ENCODE results near the gene SF3B6.
"Not testable (repeated sequence)": the region's sequence is repeated elsewhere in the genome, so short reads cannot be mapped to it uniquely, and the experiment has no call there.

Gene SF3B6

DNA sequence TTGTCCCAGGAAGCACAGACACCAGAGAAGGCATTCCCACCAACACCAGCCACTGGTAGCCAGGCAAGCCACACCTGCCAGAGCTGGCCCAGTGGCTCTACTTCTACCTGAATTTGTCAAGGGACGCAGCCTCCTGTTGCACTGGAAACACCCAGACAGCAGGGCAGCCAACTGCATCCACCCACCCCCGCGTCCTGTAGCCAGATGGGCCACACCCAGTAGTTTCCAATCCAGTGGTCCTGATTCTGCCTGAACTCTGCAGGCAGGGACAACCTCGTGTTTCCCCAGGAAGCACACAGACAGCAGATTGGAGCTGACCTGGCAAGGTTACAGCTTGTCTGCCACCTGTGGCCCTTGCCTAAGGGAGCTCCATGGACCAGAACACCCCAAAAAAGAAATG is 28.8 kb upstream of the SF3B6 start:
- peak overlapping the region; percentile 35 for H3K27ac Mint-ChIP-seq
- no peaks in the 10 kb centered on the region for H3K4me1 Mint-ChIP-seq
- peaks cover 12% of the 10 kb centered on the region for H3K36me3 Mint-ChIP-seq
- no peaks in the 10 kb centered on the region for H3K27me3 Mint-ChIP-seq
- peaks cover 14% of the 10 kb centered on the region for H3K9me3 Mint-ChIP-seq
- no peak overlapping the region for H3K4me3 Mint-ChIP-seq

DNA sequence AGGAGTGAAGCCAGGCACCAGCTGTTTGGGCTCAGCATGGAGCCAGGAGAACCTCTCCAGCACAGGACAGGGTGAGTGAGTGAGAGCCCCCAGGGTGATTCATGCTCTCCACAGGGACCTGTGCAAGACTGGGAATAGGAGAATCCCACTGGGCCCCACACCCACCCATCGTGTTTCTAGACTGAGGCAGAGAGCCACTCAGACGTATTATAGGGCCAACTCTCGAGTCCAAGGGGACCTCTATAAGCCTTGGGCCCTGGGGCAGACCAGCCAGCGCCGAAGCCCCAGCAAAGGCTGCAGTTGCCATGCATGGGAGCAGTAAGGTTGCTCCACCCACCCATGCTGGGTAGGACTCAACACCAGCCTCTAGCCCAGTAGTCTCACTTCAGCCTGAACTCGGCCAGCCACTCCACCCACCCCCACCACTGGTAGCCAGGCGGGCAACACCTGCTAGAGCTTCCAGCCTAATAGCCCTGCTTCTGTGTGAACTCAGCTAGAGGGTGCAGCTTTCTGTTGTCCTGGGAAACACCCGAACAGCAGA is 28.1 kb upstream of the SF3B6 start:
- H3K4me3 Mint-ChIP-seq, result no peak overlapping the region
- no peaks in the 10 kb centered on the region for H3K27me3 Mint-ChIP-seq
- H3K4me1 Mint-ChIP-seq, result no peaks in the 10 kb centered on the region
- peaks cover 14% of the 10 kb centered on the region for H3K9me3 Mint-ChIP-seq
- no peak overlapping the region for H3K27ac Mint-ChIP-seq
- H3K36me3 Mint-ChIP-seq, result peaks cover 15% of the 10 kb centered on the region

DNA sequence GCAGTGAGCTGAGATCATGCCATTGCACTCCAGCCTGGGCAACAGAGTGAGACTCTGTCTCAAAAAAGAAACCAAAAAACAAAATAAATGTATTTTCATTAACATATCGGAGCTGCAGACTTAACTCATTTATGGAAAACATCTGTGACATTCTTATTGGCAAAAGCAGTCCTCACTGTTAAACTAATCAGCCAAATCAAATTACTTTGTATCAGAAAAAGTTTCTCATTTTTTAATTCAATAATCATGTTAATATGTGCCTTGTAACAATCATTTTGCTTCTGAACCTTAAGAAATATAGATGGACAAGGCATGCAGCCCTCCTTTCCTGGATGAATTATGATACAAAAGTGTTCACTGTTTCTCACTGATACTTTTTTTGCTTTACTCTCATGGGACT is 26.6 kb upstream of the SF3B6 start:
- no peak overlapping the region for H3K4me3 Mint-ChIP-seq
- no peaks in the 10 kb centered on the region for H3K27me3 Mint-ChIP-seq
- no peak overlapping the region for H3K27ac Mint-ChIP-seq
- no peaks in the 10 kb centered on the region for H3K4me1 Mint-ChIP-seq
- H3K9me3 Mint-ChIP-seq, result peaks cover 16% of the 10 kb centered on the region
- H3K36me3 Mint-ChIP-seq, result peaks cover 23% of the 10 kb centered on the region

DNA sequence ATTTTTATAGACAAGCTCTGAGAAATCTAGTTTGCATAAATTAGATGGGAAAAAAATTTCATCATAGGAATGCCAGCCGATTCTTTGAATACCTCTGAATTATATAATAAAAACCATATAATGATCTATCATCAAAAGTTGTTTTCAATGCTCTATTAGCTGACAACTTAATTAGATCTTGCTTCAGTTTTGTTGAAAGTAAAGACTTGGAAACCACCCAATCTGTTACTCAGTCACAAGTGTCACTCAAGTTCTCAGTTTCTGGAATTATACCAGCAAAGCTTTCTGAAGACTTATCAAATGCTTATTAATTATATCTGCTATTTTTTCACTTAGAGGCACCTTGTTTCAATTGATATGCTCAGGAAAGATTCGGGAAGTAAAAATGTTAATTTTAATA is 25.9 kb upstream of the SF3B6 start:
- H3K4me1 Mint-ChIP-seq, result no peaks in the 10 kb centered on the region
- H3K9me3 Mint-ChIP-seq, result peaks cover 10% of the 10 kb centered on the region
- H3K36me3 Mint-ChIP-seq, result peaks cover 26% of the 10 kb centered on the region
- H3K27ac Mint-ChIP-seq, result no peak overlapping the region
- no peaks in the 10 kb centered on the region for H3K27me3 Mint-ChIP-seq
- no peak overlapping the region for H3K4me3 Mint-ChIP-seq

DNA sequence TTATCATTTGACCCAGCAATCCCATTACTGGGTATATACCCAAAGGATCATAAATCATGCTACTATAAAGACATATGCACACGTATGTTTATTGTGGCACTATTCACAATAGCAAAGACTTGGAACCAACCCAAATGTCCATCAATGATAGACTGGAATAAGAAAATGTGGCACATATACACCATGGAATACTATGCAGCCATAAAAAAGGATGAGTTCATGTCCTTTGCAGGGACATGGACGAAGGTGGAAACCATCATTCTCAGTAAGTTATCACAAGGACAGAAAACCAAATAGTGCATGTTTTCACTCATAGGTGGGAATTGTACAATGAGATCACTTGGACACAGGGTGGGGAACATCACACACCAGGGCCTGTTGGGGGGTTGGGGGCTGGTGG is 24.6 kb upstream of the SF3B6 start:
- H3K27me3 Mint-ChIP-seq, H3K27ac Mint-ChIP-seq, H3K9me3 Mint-ChIP-seq, H3K4me1 Mint-ChIP-seq, H3K4me3 Mint-ChIP-seq: not testable (repeated sequence)
- peaks cover 27% of the 10 kb centered on the region for H3K36me3 Mint-ChIP-seq

DNA sequence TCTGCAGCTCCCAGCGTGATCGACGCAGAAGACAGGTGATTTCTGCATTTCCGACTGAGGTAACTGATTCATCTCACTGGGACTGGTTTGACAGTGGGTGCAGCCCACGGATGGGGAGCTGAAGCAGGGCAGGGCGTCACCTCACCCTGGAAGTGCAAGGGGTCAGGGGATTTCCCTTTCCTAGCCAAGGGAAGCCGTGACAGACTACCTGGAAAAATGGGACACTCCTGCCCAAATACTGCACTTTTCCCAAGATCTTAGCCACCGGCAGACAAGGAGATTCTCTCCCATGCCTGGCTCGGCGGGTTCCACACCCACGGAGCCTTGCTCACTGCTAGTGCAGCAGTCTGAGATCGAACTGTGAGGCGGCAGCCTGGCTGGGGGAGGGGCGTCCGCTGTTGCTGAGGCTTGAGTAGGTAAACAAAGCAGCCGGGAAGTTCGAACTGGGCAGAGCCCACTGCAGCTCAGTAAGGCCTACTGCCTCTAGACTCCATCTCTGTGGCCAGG is 19.1 kb upstream of the SF3B6 start:
- H3K27me3 Mint-ChIP-seq, H3K4me1 Mint-ChIP-seq, H3K27ac Mint-ChIP-seq, H3K4me3 Mint-ChIP-seq, H3K9me3 Mint-ChIP-seq: not testable (repeated sequence)
- peaks cover 19% of the 10 kb centered on the region for H3K36me3 Mint-ChIP-seq

DNA sequence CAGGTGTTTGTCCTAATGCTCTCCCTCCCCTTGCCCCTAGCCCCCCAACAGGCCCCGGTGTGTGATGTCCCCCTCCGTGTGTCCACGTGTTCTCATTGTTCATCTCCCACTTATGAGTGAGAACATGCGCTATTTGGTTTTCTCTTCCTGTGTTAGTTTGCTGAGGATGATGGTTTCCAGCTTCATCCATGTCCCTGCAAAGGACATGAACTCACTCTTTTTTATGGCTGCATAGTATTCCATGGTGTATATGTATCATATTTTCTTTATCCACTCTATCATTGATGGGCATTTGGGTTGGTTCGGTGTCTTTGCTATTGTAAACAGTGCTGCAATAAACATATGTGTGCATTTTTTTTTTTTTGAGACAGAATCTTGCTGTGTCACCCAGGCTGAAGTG is 17.1 kb upstream of the SF3B6 start:
- H3K36me3 Mint-ChIP-seq, result peaks cover 12% of the 10 kb centered on the region
- H3K4me3 Mint-ChIP-seq, H3K9me3 Mint-ChIP-seq, H3K4me1 Mint-ChIP-seq, H3K27me3 Mint-ChIP-seq, H3K27ac Mint-ChIP-seq: not testable (repeated sequence)

DNA sequence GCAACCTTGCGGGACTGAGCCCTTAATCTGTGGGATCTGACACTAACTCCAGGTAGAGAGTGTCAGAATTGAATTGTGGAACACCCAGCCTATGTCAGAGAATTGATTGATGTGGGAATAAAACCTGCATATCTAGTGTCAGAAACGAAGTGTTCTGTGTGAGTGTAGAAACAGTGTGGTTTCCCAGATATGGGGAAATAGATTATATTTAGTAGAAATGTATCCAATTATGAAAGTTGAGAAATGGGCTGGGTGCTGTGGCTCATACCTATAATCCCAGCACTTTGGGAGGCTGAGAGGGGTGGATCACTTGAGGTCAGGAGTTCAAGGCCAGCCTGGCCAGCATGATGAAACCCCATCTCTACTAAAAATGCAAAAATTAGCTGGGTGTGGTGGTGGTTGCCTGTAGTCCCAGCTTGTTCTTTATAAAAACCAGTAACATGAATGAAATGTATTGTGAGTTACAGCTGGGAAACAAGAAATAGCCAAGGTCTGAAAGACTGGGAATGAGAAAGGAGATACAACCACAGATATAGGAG is 12.8 kb upstream of the SF3B6 start:
- Mint-ChIP-seq H3K9me3 (no peaks in the 10 kb centered on the region), H3K27ac (no peak overlapping the region), H3K36me3 (no peaks in the 10 kb centered on the region), H3K4me1 (peaks cover 5% of the 10 kb centered on the region), H3K27me3 (no peaks in the 10 kb centered on the region), H3K4me3 (no peak overlapping the region)

DNA sequence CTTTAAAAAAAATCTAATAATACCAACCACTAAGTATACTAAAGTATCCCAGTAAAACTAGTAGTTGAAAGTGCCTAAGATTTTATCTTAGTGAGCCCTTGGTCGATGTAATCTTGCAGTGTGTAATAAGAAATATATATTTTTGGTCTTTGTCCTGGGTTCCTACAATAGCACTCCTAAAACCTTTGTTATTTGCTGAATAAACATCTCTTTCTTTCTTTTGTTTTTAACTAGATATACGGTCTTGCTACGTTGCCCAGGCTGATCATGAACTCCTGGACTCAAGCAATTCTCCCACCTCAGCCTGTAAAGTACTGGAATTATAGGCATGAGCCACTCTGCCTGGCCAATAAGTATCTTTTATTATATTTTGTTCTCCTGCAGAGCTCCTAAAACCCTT is 10.9 kb upstream of the SF3B6 start:
- Mint-ChIP-seq H3K27ac (no peak overlapping the region), H3K9me3 (no peaks in the 10 kb centered on the region), H3K4me3 (no peak overlapping the region), H3K36me3 (no peaks in the 10 kb centered on the region), H3K4me1 (peaks cover 11% of the 10 kb centered on the region), H3K27me3 (no peaks in the 10 kb centered on the region)

DNA sequence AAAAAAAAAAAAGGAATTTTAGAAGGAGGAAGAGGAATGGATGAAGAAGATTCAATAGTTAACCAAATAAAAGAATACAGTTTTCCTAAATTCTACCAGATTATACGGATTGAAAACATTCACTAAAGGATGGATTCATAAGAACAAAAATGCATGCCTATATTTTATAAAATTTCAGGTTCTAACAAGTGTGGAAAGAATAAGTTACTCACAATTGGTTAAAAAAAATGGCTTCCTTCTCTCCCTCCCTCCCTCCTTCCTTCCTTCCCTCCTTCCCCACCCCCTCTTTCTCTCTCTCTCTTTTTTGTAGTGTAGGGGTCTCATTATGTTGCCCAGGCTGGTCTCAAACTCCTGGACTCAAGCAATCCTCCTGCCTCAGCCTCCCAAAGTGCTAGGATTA is 10.1 kb upstream of the SF3B6 start:
- H3K9me3 Mint-ChIP-seq, result no peaks in the 10 kb centered on the region
- H3K4me3 Mint-ChIP-seq, result no peak overlapping the region
- peaks cover 11% of the 10 kb centered on the region for H3K4me1 Mint-ChIP-seq
- H3K36me3 Mint-ChIP-seq, result no peaks in the 10 kb centered on the region
- H3K27me3 Mint-ChIP-seq, result no peaks in the 10 kb centered on the region
- H3K27ac Mint-ChIP-seq, result peak overlapping the region; percentile 23

DNA sequence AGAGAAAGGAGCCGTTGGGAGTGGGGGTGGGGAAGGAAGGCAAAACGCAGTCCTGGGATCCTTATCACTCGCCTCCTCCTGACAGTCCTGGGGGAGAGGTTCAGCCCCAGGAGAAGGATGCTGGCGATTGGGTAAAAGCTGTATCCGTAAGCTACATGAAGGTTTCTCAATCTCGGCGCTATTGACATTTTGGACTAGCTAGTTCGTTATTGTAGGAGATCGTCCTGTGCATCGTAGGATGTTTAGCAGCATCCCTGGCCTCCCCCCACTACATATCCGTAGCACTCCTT is 9.0 kb upstream of the SF3B6 start:
- H3K4me3 Mint-ChIP-seq, result peak overlapping the region; percentile 90
- no peaks in the 10 kb centered on the region for H3K36me3 Mint-ChIP-seq
- H3K9me3 Mint-ChIP-seq, result no peaks in the 10 kb centered on the region
- H3K4me1 Mint-ChIP-seq, result peaks cover 11% of the 10 kb centered on the region
- H3K27me3 Mint-ChIP-seq, result no peaks in the 10 kb centered on the region
- no peak overlapping the region for H3K27ac Mint-ChIP-seq

DNA sequence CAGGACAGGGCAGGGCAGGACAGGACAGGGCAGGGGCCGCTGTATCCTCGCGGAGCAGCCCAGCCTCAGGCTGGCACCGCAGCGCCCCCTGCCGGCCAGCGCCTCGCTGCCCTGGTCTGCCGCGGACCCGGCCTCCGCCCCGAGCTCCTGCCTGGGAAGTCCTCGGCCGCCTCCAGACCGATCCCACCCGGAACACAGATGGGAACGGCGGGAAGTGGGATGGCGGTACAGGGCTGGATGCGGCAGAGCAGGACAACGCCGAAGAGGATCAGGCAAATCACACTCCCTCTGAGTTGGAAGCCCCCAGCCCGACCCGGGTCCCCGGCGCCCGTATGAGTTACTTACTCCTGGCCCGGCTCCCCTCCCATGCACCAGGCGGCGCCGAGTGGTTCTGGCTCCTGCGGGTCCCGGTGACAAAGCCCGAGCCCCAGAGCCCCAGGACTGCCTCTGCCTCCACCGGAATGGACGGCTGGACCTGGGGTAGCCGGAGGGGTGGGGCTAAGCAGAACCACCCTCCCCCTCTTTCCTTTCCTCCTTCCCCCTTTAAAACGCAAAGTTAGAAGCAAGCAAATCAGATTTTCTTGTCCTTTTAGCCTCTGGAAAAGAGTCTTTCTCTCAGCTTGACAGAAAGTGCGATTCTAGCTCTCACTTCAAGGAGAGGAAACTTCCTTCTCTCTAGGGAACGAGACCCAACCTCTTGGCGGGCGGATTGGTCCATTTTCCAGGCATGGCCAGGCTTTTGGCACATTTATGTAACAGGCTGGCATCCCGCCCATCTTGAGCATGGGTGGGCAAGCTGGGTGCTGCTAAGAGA is 8.5 kb upstream of the SF3B6 start, which contains the start of gene TP53I3:
Gene TP53I3 (minus strand): TSS at position 449 of the 814 bp plus-strand sequence. CDS start 508 bp downstream, outside the sequence.
- Mint-ChIP-seq H3K4me3 (peak within 1 kb of the TSS; percentile 90), H3K4me1 (peaks cover 11% of the 10 kb centered on the region), H3K9me3 (no peaks in the 10 kb centered on the region), H3K27ac (peak within 1 kb of the TSS; percentile 68), H3K36me3 (no peaks in the 10 kb centered on the region), H3K27me3 (no peaks in the 10 kb centered on the region)

DNA sequence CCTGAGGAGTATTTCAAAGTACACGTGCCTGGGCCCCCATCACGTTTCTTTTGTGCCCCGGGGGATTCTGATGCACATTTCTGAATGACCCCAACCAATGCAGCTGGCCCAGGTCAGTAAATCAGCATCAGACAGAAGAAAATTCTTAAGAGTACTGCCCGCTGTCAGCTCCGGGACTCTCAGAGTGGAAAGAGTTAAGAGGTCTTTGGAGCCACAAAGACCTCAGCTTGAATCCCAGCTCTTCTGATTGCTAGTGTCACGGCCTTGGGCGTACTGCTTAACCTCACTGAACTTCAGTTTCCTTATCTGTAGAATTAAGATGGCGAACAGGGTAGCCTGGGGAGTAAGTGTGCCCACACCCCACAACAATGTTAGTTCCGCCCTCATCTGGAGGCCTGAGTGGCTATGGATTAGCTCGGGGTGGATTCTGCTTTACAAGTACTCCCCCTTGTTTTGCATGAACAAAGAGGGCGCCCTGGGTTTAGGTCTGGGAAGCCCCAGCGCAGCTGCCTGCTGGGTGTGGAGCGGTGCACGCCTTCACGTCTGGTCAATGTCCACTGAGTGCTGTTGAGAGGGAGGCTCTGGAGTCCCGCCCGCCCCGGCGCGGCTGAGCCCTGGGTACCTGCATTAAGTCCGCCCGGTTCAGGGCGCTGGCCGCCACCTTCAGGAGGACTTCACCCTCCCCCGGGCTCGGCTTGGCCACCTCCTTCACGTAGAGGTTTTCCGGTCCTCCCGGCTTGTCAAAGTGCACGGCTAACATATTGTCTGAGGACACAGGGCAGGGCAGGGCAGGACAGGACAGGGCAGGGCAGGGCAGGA is 7.7 kb upstream of the SF3B6 start:
- Mint-ChIP-seq H3K4me3 (peak overlapping the region; percentile 90), H3K4me1 (peaks cover 11% of the 10 kb centered on the region), H3K27me3 (no peaks in the 10 kb centered on the region), H3K27ac (peak overlapping the region; percentile 68), H3K9me3 (no peaks in the 10 kb centered on the region), H3K36me3 (no peaks in the 10 kb centered on the region)

DNA sequence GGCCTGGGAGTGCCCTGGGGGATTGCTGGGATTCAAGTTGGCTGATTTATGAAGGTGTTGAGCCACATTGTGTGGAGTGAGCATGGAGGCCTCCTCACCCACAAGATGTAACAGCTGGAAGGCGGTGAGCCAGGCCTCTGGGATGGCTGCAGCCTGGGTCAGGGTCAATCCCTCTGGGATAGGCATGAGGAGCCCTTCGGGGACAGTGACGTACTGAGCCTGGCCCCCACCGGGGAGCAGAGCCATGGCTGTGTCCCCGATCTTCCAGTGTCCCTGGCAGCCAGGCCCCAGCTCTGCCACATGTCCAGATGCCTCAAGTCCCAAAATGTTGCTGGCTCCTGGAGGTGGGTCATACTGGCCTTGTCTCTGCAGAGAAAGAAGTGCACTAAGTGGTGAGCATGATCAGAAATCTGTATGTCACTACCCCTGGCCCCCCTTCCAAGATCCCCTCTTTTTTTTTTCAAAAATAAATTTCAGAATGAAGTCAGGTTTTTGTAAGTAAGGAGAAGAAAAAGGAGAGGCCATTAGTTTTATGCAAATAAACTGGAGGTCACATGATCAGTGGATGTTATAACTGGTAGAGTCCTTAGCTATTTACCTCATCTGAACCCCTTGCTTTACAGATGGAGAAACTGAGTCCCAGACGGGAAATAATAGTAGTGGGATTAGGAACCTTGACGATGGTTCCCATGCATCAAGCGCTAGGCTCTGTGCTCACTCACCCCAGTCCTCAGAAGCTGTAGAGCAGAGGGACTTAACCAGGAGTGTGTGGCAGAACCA is 6.9 kb upstream of the SF3B6 start:
- H3K9me3 Mint-ChIP-seq, result no peaks in the 10 kb centered on the region
- H3K4me1 Mint-ChIP-seq, result peaks cover 11% of the 10 kb centered on the region
- H3K27ac Mint-ChIP-seq, result no peak overlapping the region
- no peaks in the 10 kb centered on the region for H3K36me3 Mint-ChIP-seq
- peak overlapping the region; percentile 90 for H3K4me3 Mint-ChIP-seq
- H3K27me3 Mint-ChIP-seq, result no peaks in the 10 kb centered on the region

DNA sequence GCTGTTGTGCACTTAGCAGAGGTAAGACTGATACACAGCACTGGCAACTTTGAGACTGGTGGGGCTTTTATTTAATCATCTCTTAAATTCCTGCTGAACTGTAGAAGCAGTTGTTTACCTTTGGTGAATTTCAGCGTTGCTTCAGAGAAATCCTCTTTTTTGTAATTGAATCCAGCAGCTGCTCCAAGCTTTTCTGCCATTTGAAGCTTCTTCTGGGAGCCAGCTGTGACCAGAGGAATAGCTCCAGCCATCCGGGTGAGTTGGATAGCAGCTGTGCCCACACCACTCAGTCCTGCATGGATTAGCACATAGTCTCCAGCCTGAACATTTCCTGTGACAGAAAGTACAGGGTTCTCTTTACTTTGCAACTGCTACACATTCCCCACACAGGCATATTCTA is 4.6 kb upstream of the SF3B6 start:
- Mint-ChIP-seq H3K27me3 (no peaks in the 10 kb centered on the region), H3K4me1 (peaks cover 18% of the 10 kb centered on the region), H3K36me3 (no peaks in the 10 kb centered on the region), H3K27ac (no peak overlapping the region), H3K4me3 (no peak overlapping the region), H3K9me3 (no peaks in the 10 kb centered on the region)

Data from activated naive CD4-positive, alpha-beta T cell treated with anti-CD3 and anti-CD28 coated beads, Interleukin-2, amount 50 U/mL, for 24 hours (primary cell).